SU-DHL-6 (cell line): ENCODE data around the gene ANGPTL7.

ENCODE experiments used
- H2AFZ ChIP-seq: fragments of 200-600 bp; sonication (generic); 2 replicates; pipeline ENCODE4 v1.6.1; 2014; ENCODE audit warnings: low read depth, mild to moderate bottlenecking, moderate library complexity, mixed read lengths, antibody characterized with exemption, low read length; ENCODE audit not compliant: severe bottlenecking
- H3F3A ChIP-seq: fragments of 200-600 bp; shearing (Covaris generic); 2 replicates; pipeline ENCODE4 v1.6.0; 2016; ENCODE audit warnings: antibody characterized with exemption, mild to moderate bottlenecking; ENCODE audit not compliant: insufficient read depth
- H3K27ac ChIP-seq: fragments of 200-600 bp; sonication (generic); 2 replicates; pipeline ENCODE4 v1.5.1; 2016; ENCODE audit warnings: low read depth, mild to moderate bottlenecking, low read length, moderate library complexity, mixed read lengths
- H3K27me3 ChIP-seq: fragments of 200-600 bp; sonication (generic), shearing (Covaris generic); 2 replicates; pipeline ENCODE4 v1.6.0; 2014; ENCODE audit warnings: mild to moderate bottlenecking, low read length
- H3K36me3 ChIP-seq: fragments of 200-600 bp; sonication (generic); 2 replicates; pipeline ENCODE4 v1.6.1; 2014; ENCODE audit warnings: mild to moderate bottlenecking, low read length, mixed read lengths
- H3K4me2 ChIP-seq: fragments of 300-600, 200-600 bp; shearing (Covaris generic), sonication (generic); 2 replicates; pipeline ENCODE4 v1.6.0; 2014; ENCODE audit warnings: low read length, low read depth, mild to moderate bottlenecking; ENCODE audit not compliant: poor library complexity, severe bottlenecking
- H3K4me3 ChIP-seq: fragments of 200-600 bp; sonication (generic); 2 replicates; pipeline ENCODE4 v1.5.1; 2014; ENCODE audit warnings: antibody characterized with exemption, low read length, mild to moderate bottlenecking, mixed read lengths; ENCODE audit not compliant: insufficient read depth, poor library complexity, severe bottlenecking
- H3K79me2 ChIP-seq: fragments of 200-600 bp; sonication (generic); 2 replicates; pipeline ENCODE4 v1.6.1; 2014; ENCODE audit warnings: mild to moderate bottlenecking, low read length, moderate library complexity; ENCODE audit not compliant: insufficient read depth
- H3K9ac ChIP-seq: fragments of 200-600 bp; sonication (generic); 2 replicates; pipeline ENCODE4 v1.7.0; 2014; ENCODE audit warnings: mild to moderate bottlenecking, low read length
- H3K9me2 ChIP-seq: fragments of 200-600 bp; sonication (generic); replicated peaks from 2 replicates; pipeline ENCODE4 v1.6.1; 2014; ENCODE audit warnings: low read length; ENCODE audit not compliant: insufficient read depth
- H3K9me3 ChIP-seq: fragments of 200-600 bp; sonication (generic); 2 replicates; pipeline ENCODE4 v1.6.1; 2014; ENCODE audit warnings: low read length, mixed read lengths; ENCODE audit not compliant: insufficient read depth
- H4K20me1 ChIP-seq: fragments of 200-600 bp; sonication (generic); 2 replicates; pipeline ENCODE4 v1.6.1; 2014; ENCODE audit warnings: low read depth, mild to moderate bottlenecking, antibody characterized with exemption, low read length, moderate library complexity, mixed read lengths
- CTCF ChIP-seq: fragments of 200-600 bp; sonication (generic); IDR thresholded peaks from one replicate; pipeline ENCODE4 v1.5.1; 2017; ENCODE audit warnings: antibody characterized with exemption, mild to moderate bottlenecking, low read length, moderate library complexity; ENCODE audit not compliant: insufficient read depth, poor library complexity, severe bottlenecking
- EZH2phosphoT487 ChIP-seq: fragments of 200-600 bp; sonication (generic), shearing (Covaris generic); conservative IDR thresholded peaks from 2 replicates; pipeline ENCODE4 v1.6.1; 2018; ENCODE audit warnings: mild to moderate bottlenecking, antibody characterized with exemption, low read length, moderate library complexity, mixed read lengths

ANGPTL7 gene

GRCh38 chr1:11175461-11175860, 13.7 kb upstream of the ANGPTL7 start:
- TF ChIP-seq EZH2phosphoT487, result no peak
- no peak for TF ChIP-seq CTCF
- Histone ChIP-seq H3K27ac (no peak overlapping the region), H3K9me2 (no peaks in the 10 kb centered on the region), H3K4me2 (no peak overlapping the region), H3K4me3 (no peak overlapping the region), H2AFZ (no peak overlapping the region), H3K9me3 (no peaks in the 10 kb centered on the region), H3K79me2 (no peaks in the 10 kb centered on the region), H3K36me3 (no peaks in the 10 kb centered on the region), H3F3A (no peaks in the 10 kb centered on the region), H3K27me3 (no peaks in the 10 kb centered on the region), H3K9ac (no peak overlapping the region), H4K20me1 (no peaks in the 10 kb centered on the region)

- Histone ChIP-seq H3K9ac (no peak overlapping the region), H3K9me3 (no peaks in the 10 kb centered on the region), H3K36me3 (no peaks in the 10 kb centered on the region), H3K4me3 (no peak overlapping the region), H4K20me1 (no peaks in the 10 kb centered on the region), H2AFZ (no peak overlapping the region), H3K9me2 (no peaks in the 10 kb centered on the region), H3F3A (no peaks in the 10 kb centered on the region), H3K79me2 (no peaks in the 10 kb centered on the region), H3K27me3 (no peaks in the 10 kb centered on the region), H3K27ac (no peak overlapping the region), H3K4me2 (no peak overlapping the region)
- TF ChIP-seq EZH2phosphoT487 (no peak), CTCF (no peak)
Measured at GRCh38 chr1:11176081-11176706, 13.0 kb upstream of the ANGPTL7 start.

- no peaks in the 10 kb centered on the region for H4K20me1 ChIP-seq
- no peak overlapping the region for H3K4me2 ChIP-seq
- H3K27me3 ChIP-seq, result no peaks in the 10 kb centered on the region
- H3K9ac ChIP-seq, result no peak overlapping the region
- no peaks in the 10 kb centered on the region for H3K9me2 ChIP-seq
- no peak overlapping the region for H3K27ac ChIP-seq
- no peak overlapping the region for H2AFZ ChIP-seq
- no peaks in the 10 kb centered on the region for H3F3A ChIP-seq
- no peak overlapping the region for H3K4me3 ChIP-seq
- TF ChIP-seq EZH2phosphoT487, result no peak
- no peak for TF ChIP-seq CTCF
- H3K79me2 ChIP-seq, result no peaks in the 10 kb centered on the region
- no peaks in the 10 kb centered on the region for H3K9me3 ChIP-seq
- 0 out of 2 replicates have a peak, but pooled peaks cover 2% of the 10 kb centered on the region for H3K36me3 ChIP-seq
Measured at GRCh38 chr1:11178021-11179015, 10.8 kb upstream of the ANGPTL7 start.
